Thyroid gland (tissue), 4 donors: ENCODE measurements around the gene CISD3. TPM values are rescaled to one million over a fixed set of nuclear protein-coding genes. Genes with fewer than 3 reads are reported as not detected.

Experiments
- DNase-seq, 2 donors: peaks; one replicate each; pipeline ENCODE4 v3.0.0-alpha.2; 2019
- H3K27ac ChIP-seq, 3 donors: fragments of 200-600 bp; sonication (generic); 1 replicate in 2 of 3; 2 replicates in 1 of 3; pipeline ENCODE4 v1.5.1; 2016 to 2019; ENCODE audit warnings: mild to moderate bottlenecking in 1 of 3, moderate library complexity in 1 of 3
- H3K27me3 ChIP-seq: fragments of 200-600 bp; sonication (generic); one replicate; pipeline ENCODE4 v1.5.1; 2019
- H3K36me3 ChIP-seq, 2 donors: fragments of 200-600 bp; sonication (generic); one replicate each; pipeline ENCODE4 v1.5.1; 2016 to 2019
- H3K4me1 ChIP-seq, 2 donors: fragments of 200-600 bp; sonication (generic); one replicate each; pipeline ENCODE4 v1.5.1; 2017 to 2019
- H3K4me3 ChIP-seq, 3 donors: fragments of 200-600 bp; sonication (generic); replicated peaks in 1 of 3; 1 replicate in 2 of 3; 2 replicates in 1 of 3; pipeline ENCODE4 v1.5.1; 2016; ENCODE audit warnings: mild to moderate bottlenecking in 1 of 3
- H3K9me3 ChIP-seq: fragments of 200-600 bp; sonication (generic); one replicate; pipeline ENCODE4 v1.5.1; 2017
- POLR2A ChIP-seq, 2 donors: fragments of 450-650 bp; IDR thresholded peaks; one replicate each; pipeline ENCODE4 v1.6.1; 2017; ENCODE audit warnings: antibody characterized with exemption in 2 of 2, mild to moderate bottlenecking in 2 of 2, moderate library complexity in 1 of 2
- WGBS, 2 donors: methylation state at CpG; one replicate each; pipeline ENCODE4 v1.1.5; 2017; 5-methylcytosine and 5-hydroxymethylcytosine counted together
- intact Hi-C: fragments of 100-400 bp; cut with DNase I; formaldehyde crosslinking; loops from one replicate; pipeline ENCODE4 v1.15.1; 2023
- total RNA-seq, 4 donors: library from RNA; depleted of rRNA; stranded (reverse); fragments of >200 nt; gene quantifications; one replicate each; pipeline ENCODE4 v1.2.3, GENCODE V29; 2016
- TF ChIP-seq, protein P1 (sequence below), 6 experiments: fragments of 200-600 bp in 3 of 6; fragments of 450-650 bp in 3 of 6; sonication (generic) in 3 of 6; IDR thresholded peaks; one replicate each; pipeline ENCODE4 v1.5.1; 2016 to 2019; ENCODE audit warnings: antibody characterized with exemption in 6 of 6, mild to moderate bottlenecking in 2 of 6, inconsistent platforms in 1 of 6, moderate library complexity in 1 of 6

The CISD3 gene
- total RNA-seq, 4 donors from 2014 or later: 12.4 to 29.0 (median 18.2) TPM

DNA sequence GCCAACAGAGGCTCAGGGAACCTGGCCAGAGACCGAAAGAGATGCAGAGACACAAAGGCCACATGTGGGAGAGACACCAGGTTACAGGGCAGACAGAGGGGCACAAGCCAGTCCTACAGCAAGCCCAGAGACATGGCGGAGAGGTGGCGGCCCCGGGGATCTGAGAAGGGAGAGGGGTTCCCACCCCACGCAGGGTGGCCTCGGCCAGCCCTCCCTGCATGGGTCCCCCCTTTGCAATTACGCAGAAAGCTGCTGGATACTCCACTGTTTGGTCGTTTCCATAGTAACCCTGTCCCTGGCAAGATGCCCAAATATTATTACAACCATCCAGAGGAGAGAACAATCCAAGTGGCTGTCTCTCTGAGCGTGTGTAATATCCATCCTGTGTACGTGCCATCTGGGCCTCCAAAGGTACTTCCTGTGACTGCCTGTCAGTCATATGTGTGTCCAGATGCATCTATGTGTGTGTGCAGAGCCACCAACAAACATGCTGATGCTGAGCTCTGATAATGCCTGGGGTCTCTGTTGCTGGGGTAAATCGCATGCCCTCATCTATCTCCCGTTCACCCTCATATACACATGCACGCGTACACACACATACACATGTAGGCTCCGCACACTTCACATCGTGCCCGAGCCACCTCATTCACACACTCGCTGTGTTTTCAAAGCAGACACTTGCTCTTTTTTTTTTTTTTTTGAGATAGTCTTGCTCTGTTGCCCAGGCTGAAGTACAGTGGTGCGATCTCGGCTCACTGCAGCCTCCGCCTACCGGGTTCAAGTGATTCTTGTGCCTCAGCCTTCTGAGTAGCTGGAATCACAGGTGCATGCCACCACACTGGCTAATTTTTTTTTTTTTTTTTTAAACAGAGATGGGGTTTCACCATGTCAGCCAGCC, 12.5 kb downstream of the CISD3 start:
- WGBS, 2 donors: 31 to 34% methylated on average over 15 to 20 of the region's 22 CpGs
- peaks cover 2 to 14% of the 10 kb centered on the region in 2 donors for H3K36me3 ChIP-seq
- intact Hi-C loops: no loop called here
- H3K27ac ChIP-seq: peak overlapping the region; percentile 8 to 57 (median 49)
- DNase-seq: peak; percentile 37 to 45
- H3K9me3 ChIP-seq: no peaks in the 10 kb centered on the region
- peaks cover 37 to 54% of the 10 kb centered on the region in 2 donors for H3K4me1 ChIP-seq
- H3K4me3 ChIP-seq: peak overlapping the region in 1 of 3 donors; percentile 0
- no peaks in the 10 kb centered on the region for H3K27me3 ChIP-seq
- TF ChIP-seq, protein P1, sequence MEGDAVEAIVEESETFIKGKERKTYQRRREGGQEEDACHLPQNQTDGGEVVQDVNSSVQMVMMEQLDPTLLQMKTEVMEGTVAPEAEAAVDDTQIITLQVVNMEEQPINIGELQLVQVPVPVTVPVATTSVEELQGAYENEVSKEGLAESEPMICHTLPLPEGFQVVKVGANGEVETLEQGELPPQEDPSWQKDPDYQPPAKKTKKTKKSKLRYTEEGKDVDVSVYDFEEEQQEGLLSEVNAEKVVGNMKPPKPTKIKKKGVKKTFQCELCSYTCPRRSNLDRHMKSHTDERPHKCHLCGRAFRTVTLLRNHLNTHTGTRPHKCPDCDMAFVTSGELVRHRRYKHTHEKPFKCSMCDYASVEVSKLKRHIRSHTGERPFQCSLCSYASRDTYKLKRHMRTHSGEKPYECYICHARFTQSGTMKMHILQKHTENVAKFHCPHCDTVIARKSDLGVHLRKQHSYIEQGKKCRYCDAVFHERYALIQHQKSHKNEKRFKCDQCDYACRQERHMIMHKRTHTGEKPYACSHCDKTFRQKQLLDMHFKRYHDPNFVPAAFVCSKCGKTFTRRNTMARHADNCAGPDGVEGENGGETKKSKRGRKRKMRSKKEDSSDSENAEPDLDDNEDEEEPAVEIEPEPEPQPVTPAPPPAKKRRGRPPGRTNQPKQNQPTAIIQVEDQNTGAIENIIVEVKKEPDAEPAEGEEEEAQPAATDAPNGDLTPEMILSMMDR (IDR thresholded peaks at IDR 0.05): no peak
- no peak for TF ChIP-seq POLR2A (IDR thresholded peaks at IDR 0.05)

DNA sequence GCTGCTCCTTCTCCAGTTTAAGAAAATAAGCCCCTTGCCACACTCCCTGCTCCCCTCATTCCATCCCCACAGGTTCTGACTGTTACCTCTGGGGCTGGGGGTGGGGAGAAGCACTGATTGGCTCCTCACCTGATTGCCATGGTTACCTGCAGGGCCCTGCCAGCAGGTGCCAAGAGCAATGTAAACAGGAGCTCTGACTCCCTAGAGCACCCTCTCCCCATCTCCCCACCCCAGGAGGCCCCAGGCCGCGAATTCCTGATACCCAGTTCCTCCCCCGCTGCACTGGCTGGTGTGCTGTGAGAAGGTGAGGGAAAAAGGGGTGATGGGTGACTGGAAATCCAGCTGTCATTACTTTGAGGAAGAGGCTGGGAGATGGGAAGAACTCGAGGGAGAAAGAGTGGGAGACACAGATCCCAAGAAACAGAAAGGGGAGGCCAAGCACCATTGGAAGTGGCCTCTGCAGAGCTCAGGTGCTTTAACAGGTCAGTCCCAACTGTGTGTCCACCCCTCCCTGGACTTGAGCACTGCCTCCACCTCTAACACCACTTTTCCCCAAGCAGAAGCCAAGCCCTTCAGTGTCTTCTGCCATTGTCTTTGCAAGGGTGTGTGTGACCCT, 13.5 kb downstream of the CISD3 start:
- intact Hi-C loops: no loop called here
- Histone ChIP-seq H3K27me3 (no peaks in the 10 kb centered on the region), H3K4me1 (peaks cover 41 to 55% of the 10 kb centered on the region in 2 donors), H3K36me3 (peaks cover 0 to 5% of the 10 kb centered on the region in 2 donors), H3K27ac (peak overlapping the region in 1 of 3 donors; percentile 6), H3K9me3 (no peaks in the 10 kb centered on the region), H3K4me3 (no peak overlapping the region)
- TF ChIP-seq, protein P1 (IDR thresholded peaks at IDR 0.05): no peak
- no peak for TF ChIP-seq POLR2A (IDR thresholded peaks at IDR 0.05)
- DNase-seq: peak; percentile 53 to 69
- 29% methylated on average over 4 of the region's 4 CpGs for WGBS, 2 donors

DNA sequence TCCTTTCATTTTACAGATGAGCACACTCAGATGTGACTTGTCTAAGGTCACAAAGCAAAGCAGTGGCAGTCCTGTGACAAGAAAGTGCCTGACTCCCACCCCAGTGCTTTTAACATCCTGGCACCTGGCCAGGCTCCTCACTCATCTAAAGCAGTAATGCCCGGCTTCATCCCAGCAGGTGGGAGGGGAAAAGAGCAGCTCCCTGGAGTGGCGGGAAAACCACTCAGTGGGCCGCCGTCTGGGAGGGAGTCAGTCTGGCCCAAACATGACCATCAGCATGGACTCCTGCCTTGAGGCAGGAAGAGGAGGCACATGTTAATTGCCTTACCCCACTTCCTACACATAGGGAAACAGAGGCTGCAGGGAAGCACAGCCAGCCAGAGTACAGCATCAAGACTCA, 15.4 kb downstream of the CISD3 start:
- intact Hi-C loops: no loop called here
- WGBS, 2 donors: 37 to 46% methylated on average over 4 of the region's 4 CpGs
- Histone ChIP-seq H3K9me3 (no peaks in the 10 kb centered on the region), H3K4me1 (peaks cover 53 to 65% of the 10 kb centered on the region in 2 donors), H3K4me3 (no peak overlapping the region), H3K27ac (no peak overlapping the region), H3K27me3 (no peaks in the 10 kb centered on the region), H3K36me3 (no peaks in the 10 kb centered on the region)
- DNase-seq: peak; percentile 67
- TF ChIP-seq, protein P1 (IDR thresholded peaks at IDR 0.05): no peak
- TF ChIP-seq POLR2A (IDR thresholded peaks at IDR 0.05): no peak

DNA sequence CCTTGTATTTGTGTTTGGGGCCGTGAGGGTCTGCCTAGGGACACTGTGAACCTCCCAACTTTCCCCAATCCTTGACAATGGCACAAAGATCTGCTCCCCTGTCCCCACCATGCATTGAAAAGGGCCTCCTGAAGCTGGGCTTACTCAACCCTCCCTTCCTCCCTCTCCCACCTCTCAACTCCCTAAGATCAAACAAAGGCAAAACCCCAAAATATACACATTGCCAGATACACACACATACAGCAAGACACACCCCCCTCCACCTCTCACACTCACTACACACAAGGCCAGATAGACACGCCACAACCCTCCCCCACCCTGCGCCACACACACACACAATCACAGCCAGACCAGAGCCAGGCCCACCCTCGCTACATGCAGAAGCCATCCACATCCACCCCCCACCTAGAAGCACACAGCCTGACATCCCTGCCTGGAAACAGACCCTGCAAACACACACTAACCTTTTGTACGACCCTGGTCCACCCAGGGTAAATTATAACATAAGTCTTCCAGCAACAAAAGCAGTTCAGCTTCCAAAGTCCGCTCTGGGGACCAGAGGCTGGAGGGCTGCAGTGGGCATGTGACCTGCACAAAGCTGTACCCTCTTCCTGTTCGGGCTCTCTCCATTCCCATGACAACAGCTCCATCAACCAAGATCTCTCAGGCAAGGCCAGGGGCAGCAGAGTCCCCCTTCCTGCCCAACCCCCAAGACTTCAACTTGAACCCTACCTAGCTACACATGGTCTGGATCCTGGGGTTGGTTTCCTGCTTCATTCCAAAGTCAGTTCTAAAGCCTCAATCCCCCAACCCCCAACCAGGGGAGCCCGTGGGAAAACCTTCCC, 16.1 kb downstream of the CISD3 start:
- Histone ChIP-seq H3K36me3 (no peaks in the 10 kb centered on the region), H3K4me1 (peaks cover 60 to 65% of the 10 kb centered on the region in 2 donors), H3K4me3 (peak overlapping the region in 1 of 3 donors; percentile 86), H3K9me3 (no peaks in the 10 kb centered on the region), H3K27me3 (no peaks in the 10 kb centered on the region), H3K27ac (peak overlapping the region in 2 of 3 donors; percentile 75 to 93)
- no peak for DNase-seq
- intact Hi-C loops: no loop called here
- 45 to 68% methylated on average over 7 of the region's 8 CpGs for WGBS, 2 donors
- TF ChIP-seq POLR2A (IDR thresholded peaks at IDR 0.05): no peak
- TF ChIP-seq, protein P1 (IDR thresholded peaks at IDR 0.05): no peak
